ENCODE results near the gene RBP7. TPM values are rescaled to one million over a fixed set of nuclear protein-coding genes. Genes with fewer than 3 reads are reported as not detected.

RBP7 gene
- total RNA-seq, 1 donor from 2014 or later = 0.92 TPM

GRCh38 chr1:10033359-10033845 is 36.4 kb downstream of the RBP7 start:
- peak; percentile 13 for TF ChIP-seq CTCF (conservative IDR thresholded peaks at IDR 0.05)
- no peak for DNase-seq (ENCODE audit: extremely low spot score, unreplicated experiment)
- Mint-ChIP-seq H3K36me3 (no peaks in the 10 kb centered on the region), H3K4me1 (ENCODE audit: unreplicated experiment) (peaks cover 23% of the 10 kb centered on the region), H3K27me3 (no peaks in the 10 kb centered on the region), H3K27ac (peak overlapping the region; percentile 88), H3K9me3 (no peaks in the 10 kb centered on the region), H3K4me3 (peak overlapping the region; percentile 94)

GRCh38 chr1:10042746-10043145 is 45.7 kb downstream of the RBP7 start:
- H3K9me3 Mint-ChIP-seq = no peaks in the 10 kb centered on the region
- no peak overlapping the region for H3K27ac Mint-ChIP-seq
- H3K36me3 Mint-ChIP-seq = peaks cover 15% of the 10 kb centered on the region
- no peak for TF ChIP-seq CTCF (conservative IDR thresholded peaks at IDR 0.05)
- peaks cover 19% of the 10 kb centered on the region for H3K4me1 Mint-ChIP-seq (ENCODE audit: unreplicated experiment)
- H3K27me3 Mint-ChIP-seq = no peaks in the 10 kb centered on the region
- H3K4me3 Mint-ChIP-seq = no peak overlapping the region
- no peak for DNase-seq (ENCODE audit: extremely low spot score, unreplicated experiment)

- peaks cover 25% of the 10 kb centered on the region for H3K4me1 Mint-ChIP-seq (ENCODE audit: unreplicated experiment)
- no peak overlapping the region for H3K27ac Mint-ChIP-seq
- no peaks in the 10 kb centered on the region for H3K9me3 Mint-ChIP-seq
- no peak overlapping the region for H3K4me3 Mint-ChIP-seq
- no peak for DNase-seq (ENCODE audit: extremely low spot score, unreplicated experiment)
- H3K27me3 Mint-ChIP-seq = no peaks in the 10 kb centered on the region
- H3K36me3 Mint-ChIP-seq = peaks cover 23% of the 10 kb centered on the region
- no peak for TF ChIP-seq CTCF (conservative IDR thresholded peaks at IDR 0.05)
Observed at GRCh38 chr1:10045480-10046355, 48.7 kb downstream of the RBP7 start.

- no peak overlapping the region for H3K4me3 Mint-ChIP-seq
- no peak for DNase-seq (ENCODE audit: extremely low spot score, unreplicated experiment)
- H3K4me1 Mint-ChIP-seq (ENCODE audit: unreplicated experiment) = peaks cover 25% of the 10 kb centered on the region
- peak overlapping the region; percentile 6 for H3K27ac Mint-ChIP-seq
- H3K9me3 Mint-ChIP-seq = no peaks in the 10 kb centered on the region
- no peak for TF ChIP-seq CTCF (conservative IDR thresholded peaks at IDR 0.05)
- peaks cover 29% of the 10 kb centered on the region for H3K36me3 Mint-ChIP-seq
- no peaks in the 10 kb centered on the region for H3K27me3 Mint-ChIP-seq
Observed at GRCh38 chr1:10046356-10047085, 49.5 kb downstream of the RBP7 start.

- H3K4me3 Mint-ChIP-seq = no peak overlapping the region
- no peak for DNase-seq (ENCODE audit: extremely low spot score, unreplicated experiment)
- peaks cover 29% of the 10 kb centered on the region for H3K4me1 Mint-ChIP-seq (ENCODE audit: unreplicated experiment)
- TF ChIP-seq CTCF (conservative IDR thresholded peaks at IDR 0.05) = no peak
- no peaks in the 10 kb centered on the region for H3K9me3 Mint-ChIP-seq
- H3K27ac Mint-ChIP-seq = no peak overlapping the region
- H3K36me3 Mint-ChIP-seq = peaks cover 31% of the 10 kb centered on the region
- no peaks in the 10 kb centered on the region for H3K27me3 Mint-ChIP-seq
Observed at GRCh38 chr1:10048601-10049000, 51.6 kb downstream of the RBP7 start.
